ENCODE data around the gene LAMC3. TPM values are rescaled to one million over a fixed set of nuclear protein-coding genes. Genes with fewer than 3 reads are reported as not detected.
"Not testable (repeated sequence)": the region's sequence is repeated elsewhere in the genome, so short reads cannot be mapped to it uniquely, and the experiment has no call there.

LAMC3 gene
- total RNA-seq, 1 experiment from 2014 or later: 0.60 TPM

DNA sequence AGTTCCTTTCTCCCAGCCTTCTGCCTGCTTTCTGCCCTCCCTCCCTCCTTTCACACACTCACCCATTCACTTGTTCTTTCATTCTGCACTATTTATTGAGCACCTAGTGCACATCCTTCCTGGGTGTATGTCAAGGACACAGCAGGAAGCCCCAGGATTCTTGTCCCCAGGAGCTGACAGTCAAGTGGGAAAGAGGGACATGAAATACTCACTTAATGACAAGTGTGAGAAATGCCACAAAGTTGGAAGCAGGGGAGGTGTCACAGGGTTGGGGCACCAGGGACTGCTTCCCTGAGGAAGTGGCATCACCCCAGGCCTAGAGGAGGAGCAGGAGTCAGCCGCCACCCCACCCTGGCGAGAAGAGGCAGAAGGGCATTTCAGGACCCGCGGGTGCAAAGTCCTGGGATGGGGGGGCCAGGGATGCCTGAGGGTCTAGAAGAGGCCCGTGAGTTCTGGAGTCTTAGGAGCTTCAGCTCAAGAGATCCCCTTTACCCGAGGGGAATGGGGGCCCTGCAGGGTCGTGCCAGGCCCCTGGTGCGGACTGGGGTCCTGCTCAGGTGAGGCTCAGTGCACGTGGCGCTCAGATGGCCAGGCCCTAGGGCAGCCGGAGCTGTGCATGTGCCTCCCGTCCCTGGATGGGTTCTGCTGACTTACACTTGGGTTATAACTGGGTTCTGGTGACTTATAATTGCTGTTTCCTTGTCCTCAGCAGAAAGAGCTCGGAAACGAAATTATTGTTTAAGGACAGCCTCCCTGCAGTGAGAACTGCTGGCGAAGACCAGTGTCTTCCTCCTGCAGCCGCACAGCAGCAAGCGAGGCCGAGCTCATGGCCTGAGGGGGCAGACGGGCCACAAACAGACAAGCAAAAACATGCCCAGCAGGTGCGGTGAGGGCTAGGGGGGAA is 16.9 kb upstream of the LAMC3 start:
- no peak for DNase-seq (ENCODE audit: low spot score)

DNA sequence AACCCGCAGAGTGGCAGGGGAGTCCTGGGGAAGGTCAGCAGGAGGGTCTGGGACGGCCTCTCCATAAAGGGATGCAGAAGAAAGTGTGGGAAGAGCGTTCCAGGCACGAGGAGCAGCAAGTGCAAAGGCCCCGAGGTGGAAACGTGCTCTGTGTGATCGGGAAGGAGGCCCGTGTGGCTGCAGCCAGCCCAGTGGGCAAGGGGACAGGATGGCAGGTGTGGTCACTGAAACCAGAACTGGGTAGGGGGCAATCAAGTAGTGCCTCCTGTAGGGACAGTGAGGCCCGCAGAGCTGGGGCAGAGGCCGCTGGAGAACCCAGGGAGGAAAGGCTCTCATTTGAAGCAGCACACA is 16.3 kb upstream of the LAMC3 start:
- DNase-seq (ENCODE audit: low spot score): no peak

DNA sequence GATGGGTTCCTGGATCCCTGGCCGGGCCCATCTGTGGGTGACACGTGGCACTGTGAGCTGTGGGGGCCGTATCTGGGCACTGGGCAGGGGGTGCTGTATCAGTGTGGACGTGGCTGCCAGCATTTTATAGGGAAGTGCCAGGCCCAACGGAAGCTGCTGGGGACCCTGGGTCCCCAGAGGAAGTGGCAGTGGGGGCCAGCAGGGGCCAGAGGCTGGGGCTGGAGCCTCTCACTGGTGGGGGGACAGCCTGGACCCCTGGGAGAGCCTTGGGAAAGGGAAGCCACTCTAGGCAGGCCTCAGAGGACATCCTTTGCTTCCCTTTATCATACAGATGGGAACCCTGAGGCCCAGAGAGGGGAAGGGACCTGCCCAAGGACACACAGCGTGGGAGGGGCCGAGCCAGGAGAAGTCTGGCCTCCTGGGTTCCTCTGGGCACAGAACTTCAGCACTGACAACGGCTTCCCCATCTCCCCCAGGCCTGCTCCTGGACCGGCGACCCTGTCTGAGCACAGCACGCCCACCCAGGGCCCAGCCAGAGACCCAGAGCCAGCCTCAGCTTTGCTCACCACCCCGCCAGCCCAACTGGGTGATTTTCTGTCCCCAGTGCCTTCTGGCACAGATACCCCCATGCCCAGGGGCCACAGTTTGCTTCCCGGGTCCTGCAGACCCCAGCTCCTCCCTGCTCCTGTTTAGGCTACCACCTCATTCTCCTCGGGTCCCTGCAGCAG is 15.5 kb upstream of the LAMC3 start:
- no peak for DNase-seq (ENCODE audit: low spot score)

DNA sequence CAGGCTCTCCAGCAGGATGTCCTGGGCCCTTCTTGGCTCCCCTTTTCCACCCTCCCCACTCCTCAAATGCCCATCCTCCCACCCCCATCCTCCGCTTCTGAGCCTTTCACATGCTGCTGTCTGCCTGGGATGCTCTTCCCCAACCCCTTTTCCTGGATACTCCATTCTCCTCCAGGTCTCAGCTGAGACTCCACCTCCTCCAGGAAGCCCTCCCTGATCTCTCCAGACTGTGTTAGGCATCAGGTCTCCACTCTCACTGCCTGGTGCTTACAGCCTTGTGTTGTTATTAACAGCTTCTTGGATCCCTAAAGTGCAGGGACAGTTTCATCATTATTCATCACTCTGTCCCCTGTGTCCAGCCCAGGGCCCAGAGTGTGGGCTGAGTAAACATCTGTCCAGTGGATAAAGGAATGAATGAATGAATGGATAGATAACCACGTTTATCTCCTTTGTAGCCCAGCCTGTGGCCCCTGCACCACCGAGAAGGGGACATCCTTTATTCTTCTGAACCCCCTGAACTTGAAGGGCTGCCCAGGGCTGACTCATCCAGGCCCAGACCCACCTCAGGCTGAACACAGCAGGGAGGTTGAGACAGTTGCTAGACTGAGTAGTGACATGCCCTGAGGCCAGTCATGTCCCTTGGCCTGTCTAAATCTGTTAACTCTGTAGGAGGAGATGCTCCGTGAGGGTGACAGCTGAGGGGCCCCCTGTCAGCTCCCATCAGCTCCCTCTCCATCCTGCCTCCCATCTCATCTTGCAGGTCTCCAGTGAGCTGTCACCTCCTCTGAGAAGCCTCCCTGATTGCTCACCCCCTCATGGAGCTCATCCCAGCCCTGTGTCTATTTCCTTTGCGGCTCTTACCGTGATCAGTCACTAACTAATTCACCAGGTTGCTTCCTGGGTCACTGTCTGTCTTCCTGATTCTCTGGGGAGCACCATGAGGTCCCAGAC is 14.6 kb upstream of the LAMC3 start:
- no peak for DNase-seq (ENCODE audit: low spot score)

DNA sequence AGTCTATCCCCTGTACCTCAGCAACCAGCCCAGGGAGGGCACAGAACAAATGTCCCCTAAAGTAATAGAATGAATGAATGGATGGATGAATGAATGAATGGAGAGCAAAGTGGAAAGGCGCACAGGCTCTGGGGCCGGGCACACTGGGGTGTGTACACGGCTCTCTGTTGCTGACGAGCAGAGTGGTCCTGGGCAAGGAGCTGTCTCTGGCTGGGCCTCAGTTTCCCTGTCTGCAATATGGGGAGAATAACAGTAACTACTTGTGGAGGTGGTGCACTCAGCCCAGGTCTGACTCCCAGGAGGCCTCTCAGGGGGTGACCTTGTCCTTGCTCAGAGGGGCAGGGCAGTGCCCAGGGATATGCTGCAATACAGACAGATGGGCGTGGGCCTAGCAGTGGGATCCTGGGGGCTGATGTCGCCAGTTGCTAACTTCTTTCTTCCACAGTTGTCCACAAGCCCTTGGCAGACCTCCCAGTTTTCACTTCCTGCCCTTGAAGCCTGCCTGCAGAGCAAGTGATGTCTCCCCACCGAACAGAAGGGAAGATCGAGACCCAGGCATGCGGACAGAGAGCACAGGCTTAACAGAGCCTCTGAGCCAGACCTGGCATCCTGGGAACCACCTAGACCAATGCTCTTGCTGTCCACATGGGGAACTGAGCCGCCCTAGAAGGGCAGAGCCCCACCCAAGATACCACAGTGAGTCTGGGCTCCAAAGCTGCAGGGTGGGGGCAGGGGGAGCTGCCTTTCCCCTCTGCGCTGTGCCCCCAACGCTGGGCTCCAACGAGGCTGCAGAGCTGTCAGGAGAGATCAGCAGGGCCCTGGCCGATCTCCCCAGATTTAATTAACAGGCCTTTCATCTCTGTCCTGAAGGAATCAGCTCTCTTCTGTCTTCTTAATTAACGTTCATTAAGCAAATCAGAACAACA is 13.6 kb upstream of the LAMC3 start:
- peak; percentile 78 for DNase-seq (ENCODE audit: low spot score)

DNA sequence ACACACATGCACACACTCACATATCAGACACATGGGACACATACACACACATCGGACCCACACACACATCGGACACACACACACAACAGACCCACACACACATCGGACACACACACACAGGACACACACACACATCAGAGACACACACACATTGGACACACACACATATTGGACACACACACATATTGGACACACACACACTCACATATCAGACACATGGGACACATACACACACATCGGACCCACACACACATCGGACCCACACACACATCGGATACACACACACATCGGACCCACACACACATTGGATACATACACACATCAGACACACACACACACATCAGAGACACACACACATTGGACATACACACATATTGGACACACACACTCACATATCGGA is 12.8 kb upstream of the LAMC3 start:
- DNase-seq (ENCODE audit: low spot score): no peak

DNA sequence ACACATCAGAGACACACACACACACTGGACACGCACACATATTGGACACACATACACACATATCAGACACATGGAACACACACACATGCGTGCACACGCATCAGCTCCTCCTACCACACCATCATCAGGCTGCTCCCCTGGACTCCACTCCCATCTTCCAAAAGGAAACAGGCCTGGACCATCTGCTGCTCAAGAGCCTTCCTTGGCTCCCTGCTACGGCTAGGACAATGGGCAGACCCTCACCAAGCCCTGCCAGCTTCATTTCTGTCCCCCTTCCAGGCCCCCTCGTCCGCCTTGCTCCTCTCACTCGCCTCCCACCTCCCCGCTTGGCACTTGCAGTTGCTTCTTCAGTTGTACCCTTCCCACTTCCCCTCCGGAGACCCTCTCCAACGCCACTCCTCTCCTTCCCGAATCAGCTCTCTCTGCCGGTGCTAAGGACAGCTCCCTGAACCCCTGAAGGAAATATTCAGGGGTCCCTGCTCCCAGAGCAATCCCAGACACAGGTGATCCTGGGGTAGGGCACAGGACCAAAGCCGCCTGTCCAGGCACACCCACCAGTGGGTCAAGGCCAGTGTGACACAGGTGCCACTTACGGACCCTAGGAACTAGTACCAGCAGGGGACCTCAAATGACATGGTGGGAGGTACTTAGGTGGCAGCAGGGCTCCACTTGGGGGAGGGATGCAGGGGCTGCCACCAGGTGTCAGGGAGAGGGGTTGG is 12.1 kb upstream of the LAMC3 start:
- DNase-seq (ENCODE audit: low spot score): no peak

DNA sequence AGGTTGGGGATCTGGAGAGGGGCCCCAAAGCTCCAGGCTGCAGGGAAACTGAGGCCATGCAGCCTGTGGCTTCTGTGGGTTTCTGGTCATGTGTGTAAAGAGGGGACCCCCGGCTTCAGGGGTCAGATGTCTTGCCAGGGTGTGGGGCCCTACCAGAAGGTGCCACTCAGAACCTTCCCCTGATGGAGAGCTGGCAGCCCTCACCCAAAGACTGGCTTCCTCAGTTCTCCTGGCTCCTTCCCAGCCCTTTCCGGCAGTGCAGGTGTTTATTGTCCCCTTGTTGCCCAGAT is 11.6 kb upstream of the LAMC3 start:
- DNase-seq (ENCODE audit: low spot score): no peak

DNA sequence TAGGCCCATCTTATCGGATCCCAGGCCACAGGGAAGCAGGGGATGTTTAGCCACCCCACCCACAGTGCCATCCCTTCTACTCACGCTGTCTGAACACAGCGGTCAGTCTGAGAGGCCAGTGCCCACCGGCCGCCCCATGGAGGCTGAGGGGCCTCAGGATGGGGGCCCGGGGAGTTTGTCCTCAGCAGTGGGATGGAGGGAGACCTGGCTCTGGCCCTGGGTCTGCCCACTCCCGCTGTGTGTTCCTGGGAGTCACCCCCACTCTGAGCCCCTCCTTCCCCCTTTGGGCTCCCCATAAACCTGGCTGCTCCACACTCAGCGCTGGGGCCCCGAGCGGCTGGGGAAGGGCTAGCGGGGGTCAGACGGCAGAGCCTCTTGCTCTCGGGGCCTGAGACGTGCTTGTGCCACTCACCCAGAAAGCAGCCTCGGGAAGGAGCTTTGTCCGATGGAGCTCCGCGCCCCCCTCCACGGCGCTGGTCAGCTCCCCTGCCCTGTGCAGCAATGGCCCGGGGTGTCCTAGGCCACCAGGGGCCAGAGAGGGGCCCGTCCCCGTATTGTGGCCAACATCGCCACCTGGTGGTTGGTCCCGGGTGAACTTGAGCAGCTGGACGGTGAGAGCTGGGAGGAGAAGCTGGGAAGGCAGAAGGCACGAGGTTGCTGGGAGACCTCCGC is 10.9 kb upstream of the LAMC3 start:
- peak; percentile 60 for DNase-seq (ENCODE audit: low spot score)

DNA sequence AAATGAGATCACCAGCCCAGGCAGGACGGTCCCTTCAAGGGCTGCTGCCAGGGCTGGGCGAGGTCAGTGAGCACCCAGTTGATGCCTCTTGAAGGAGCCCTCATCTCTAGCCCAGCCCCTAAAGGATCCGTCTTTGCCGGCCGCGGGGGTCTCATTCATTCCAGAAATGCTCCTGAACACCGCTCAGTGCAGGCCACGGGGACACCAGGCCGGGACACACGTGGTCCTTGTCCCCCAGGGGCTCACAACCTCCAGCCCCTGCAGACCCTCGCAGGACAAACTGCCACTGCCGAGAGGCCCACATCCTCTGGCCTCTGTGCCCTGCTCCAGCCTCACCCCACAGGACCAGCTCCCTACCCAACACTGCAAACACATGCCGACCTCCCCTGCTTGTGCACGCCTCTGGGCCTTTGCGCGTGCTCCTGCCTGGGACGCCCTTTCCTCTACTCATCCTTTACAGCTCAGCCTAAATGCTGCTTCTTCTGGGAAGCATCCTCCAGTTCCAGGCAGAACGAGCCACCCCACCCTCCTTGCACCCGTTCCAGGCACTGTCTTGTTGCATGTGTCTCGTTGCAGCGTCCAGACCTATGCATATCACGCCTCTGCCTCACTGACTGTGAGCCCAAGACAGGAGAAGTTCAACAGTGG is 10.3 kb upstream of the LAMC3 start:
- no peak for DNase-seq (ENCODE audit: low spot score)

DNA sequence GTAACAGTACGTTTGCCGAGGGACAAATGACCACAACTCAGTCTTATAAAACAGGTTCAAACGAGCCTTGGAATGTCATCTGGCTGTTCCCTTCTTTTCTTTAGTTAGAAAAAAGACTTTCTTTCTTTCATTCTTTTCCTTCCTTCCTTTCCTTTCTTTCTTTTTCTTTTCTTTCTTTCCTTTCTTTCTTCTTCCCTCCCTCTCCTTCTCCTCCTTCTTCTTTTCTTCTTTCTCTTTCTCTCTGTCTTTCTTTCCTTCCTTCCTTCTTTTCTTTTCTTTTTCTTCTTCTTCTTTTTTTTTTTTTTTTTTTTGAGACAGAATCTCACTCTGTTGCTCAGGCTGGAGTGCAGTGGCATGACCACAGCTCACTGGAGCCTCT is 9.7 kb upstream of the LAMC3 start:
- no peak for DNase-seq (ENCODE audit: low spot score)

DNA sequence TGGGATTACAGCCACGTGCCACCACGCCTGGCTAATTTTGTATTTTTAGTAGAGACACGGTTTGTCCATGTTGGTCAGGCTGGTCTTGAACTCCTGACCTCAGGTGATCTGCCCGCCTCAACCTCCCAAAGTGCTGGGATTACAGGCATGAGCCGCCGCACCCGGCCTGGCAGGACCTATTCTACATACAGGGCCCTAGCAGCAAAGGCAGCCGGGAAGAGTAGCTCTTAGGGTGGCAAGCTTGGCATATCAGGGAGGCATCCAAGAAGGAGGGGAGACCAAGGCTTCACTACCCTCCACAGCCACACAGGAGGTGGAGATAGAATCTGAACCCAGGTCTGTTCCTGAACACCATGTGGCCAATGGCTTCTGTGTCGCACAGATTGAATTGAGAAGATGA is 8.4 kb upstream of the LAMC3 start:
- DNase-seq (ENCODE audit: low spot score): not testable (repeated sequence)

DNA sequence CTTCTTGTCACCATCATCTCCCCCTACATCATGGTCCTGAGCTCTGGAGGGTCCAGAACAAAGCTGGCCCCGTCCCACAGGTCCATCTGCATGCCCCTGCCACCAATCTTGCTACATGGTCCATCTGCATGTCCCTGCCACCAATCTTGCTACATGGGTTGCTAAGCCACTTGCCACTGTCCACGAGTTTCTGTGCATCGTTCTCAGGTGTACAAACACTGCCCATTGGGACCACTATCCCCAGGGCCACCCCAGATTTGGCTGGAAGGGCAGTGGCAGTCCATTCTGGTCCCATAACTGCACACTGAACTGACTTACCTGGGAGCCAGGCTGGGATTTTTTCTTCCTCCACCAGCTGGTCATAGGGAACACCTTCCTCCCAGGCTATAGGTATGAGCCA is 8.0 kb upstream of the LAMC3 start:
- DNase-seq (ENCODE audit: low spot score): no peak

DNA sequence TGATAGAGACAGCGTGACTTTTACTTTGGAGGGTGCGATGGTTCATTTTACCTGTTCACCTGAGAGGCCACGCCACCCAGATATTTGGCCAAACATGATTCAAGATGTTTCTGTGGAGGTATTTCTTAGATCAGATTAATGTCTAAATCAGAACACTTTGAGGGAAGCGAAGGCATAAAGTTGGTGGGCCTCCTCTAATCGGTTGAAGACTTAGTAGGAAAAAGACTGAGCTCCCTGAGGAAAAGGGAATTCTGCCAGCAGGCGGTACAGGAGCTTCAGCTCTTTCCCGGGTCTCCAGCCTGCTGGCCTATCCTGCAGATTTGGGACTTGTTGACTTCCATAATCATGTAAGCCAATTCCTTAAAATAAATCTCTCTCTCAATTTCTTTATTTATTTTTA is 7.0 kb upstream of the LAMC3 start:
- DNase-seq (ENCODE audit: low spot score): no peak

DNA sequence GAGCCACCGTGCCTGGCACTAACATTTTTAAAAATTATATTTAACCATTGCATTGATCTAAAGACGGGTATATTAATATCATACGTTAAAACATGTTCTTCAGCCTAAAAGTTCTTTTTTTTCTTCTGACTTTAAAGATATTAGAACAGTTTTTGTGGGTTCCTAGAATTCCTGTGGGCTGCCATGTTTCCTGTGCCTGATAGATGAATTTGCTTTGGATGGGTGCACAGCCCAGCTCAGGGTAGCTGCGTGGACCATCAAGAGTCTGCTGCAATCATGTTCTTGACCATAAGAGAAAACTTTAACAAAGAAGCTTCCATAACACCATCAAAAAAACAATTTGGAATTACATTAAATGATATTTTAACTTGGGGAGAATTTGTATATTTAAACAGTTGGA is 2.4 kb upstream of the LAMC3 start:
- DNase-seq (ENCODE audit: low spot score): no peak

DNA sequence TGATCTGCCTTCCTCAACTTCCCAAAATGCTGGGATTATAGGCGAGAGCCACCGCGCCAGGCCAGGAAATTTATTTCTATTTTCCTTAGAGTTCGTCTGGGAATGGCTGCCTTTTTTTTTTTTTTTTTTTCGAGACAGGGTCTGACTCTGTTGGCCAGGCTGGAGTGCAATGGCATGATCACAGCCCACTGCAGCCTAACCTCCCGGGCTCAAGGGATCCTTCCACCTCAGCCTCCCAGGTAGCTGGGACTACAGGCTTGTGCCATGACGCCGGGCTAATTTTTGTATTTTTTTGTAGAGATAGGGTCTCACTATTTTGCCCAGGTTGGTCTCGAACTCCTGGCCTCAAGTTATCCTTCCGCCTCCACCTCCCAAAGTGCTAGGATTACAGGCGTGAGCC is 888 bp upstream of the LAMC3 start:
- DNase-seq (ENCODE audit: low spot score): no peak

DNA sequence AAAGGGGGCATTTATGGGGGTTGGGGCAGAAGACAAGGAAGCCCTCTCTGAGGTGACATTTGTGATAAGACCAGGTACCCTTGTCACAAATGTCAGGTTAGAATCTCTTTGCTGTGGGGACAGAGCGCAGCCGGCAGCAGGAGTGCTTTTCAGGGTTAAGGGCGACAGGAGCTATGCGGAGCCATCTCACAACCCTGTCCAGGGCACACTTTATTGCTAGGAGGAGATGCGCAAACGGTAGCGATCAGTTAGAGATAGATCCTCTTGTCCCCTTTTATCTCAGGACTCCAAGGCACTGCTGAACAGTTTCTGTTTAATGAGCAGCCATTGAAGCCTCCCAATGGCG is 438 bp upstream of the LAMC3 start:
- no peak for DNase-seq (ENCODE audit: low spot score)

DNA sequence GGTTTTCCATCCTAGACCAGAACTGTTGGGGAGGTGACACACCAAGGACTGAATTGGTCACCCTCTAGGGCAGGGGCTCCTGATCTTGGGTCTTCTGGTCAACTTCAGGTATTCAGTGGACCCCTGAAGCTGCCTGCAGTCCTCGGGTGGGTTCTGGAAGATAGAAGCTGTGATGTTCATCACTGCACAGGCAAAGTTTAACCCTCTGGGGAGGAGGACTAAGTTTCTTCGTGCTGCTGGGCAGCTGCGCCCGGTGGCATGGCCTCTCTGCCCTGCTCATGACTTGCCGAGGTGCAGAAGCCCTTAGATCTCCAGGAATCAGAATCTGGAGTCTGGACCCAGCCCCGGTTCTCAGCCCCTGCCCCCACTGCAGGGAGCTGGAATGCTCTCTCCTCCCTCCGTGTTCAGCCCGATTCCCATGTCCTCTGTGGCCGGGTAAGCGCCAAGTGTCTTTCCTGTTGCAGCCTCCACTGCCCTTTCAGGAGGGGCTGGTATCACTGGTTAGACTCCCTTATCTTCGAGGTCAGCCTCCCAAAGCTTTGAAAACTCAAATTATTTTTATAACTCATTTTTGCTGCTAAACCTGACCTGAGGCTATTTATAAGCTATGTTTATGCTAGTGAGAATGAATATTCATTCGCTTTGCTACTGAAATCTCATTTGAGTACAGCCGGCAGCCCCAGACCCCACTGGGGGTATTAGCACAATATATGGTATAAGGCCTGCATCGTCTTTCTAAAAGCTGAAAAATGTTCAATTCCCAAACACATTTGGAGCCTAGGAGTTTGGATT is 1.7 kb downstream of the LAMC3 start:
- DNase-seq (ENCODE audit: low spot score): no peak
